ENCODE results near the gene DLX4. TPM values are rescaled to one million over a fixed set of nuclear protein-coding genes. Genes with fewer than 3 reads are reported as not detected.

Gene DLX4
- total and polyA plus RNA-seq, 2 experiments from 2014 or later, result 0.40 TPM; not detected in 1

DNA sequence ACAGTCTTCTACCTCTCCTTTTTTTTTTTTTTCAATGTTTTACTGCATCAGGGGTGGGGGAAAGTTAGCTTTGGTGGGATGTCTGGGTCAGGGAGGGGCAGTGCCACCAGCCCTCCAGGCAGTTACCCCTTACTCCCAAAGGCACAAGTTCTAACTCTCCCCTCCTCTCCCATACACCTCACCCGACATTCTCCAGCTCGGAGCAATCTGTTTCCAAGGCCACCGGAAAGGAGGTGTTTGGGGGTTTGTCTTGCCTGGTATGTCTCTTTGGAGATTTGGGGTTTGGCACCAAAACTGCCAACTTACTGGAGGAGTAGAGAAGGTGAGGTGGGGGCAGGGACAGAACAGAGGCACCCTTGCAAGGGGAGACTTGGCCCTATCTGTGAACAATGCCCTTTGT, 21.3 kb downstream of the DLX4 start:
- Histone ChIP-seq H3K9ac (no peak overlapping the region), H3K79me2 (ENCODE audit: insufficient read depth) (no peaks in the 10 kb centered on the region), H3F3A (ENCODE audit: insufficient read depth) (0 out of 2 replicates have a peak, but pooled peaks cover 3% of the 10 kb centered on the region), H3K27ac (no peak overlapping the region), H3K36me3 (ENCODE audit: low read depth) (no peaks in the 10 kb centered on the region), H3K4me1 (ENCODE audit: insufficient read depth) (peaks cover 17% of the 10 kb centered on the region; the same call in 1 of the 2 replicates), H3K27me3 (replicated peaks; ENCODE audit: insufficient read depth) (0 out of 2 replicates have a peak, but pooled peaks cover 5% of the 10 kb centered on the region), H2AFZ (no peak overlapping the region), H3K9me2 (ENCODE audit: insufficient read depth) (no peaks in the 10 kb centered on the region), H3K9me3 (ENCODE audit: low read depth) (no peaks in the 10 kb centered on the region), H3K4me2 (ENCODE audit: unreplicated experiment) (no peak overlapping the region), H3K4me3 (no peak overlapping the region), H4K20me1 (ENCODE audit: insufficient read depth) (no peaks in the 10 kb centered on the region)
- DNase-seq, result no peak
- no peak for TF ChIP-seq EZH2 (IDR thresholded peaks at IDR 0.05; ENCODE audit: insufficient read depth, poor library complexity, severe bottlenecking)
- TF ChIP-seq EZH2phosphoT487 (IDR thresholded peaks at IDR 0.05; ENCODE audit: insufficient read depth, low read depth), result no peak
- WGBS, 2 experiments (ENCODE audit: low coverage in 1 of 2, low lambda C conversion rate in 2 of 2, missing lambda C conversion rate in 2 of 2), result 72 to 73% methylated on average over 3 of the region's 3 CpGs
- in situ Hi-C loops (cut with MboI), result loop anchor here (5.0 to 25.0 kb wide), 2 partner anchors 118 to 428 kb away; no protein-coding TSS in a partner anchor

DNA sequence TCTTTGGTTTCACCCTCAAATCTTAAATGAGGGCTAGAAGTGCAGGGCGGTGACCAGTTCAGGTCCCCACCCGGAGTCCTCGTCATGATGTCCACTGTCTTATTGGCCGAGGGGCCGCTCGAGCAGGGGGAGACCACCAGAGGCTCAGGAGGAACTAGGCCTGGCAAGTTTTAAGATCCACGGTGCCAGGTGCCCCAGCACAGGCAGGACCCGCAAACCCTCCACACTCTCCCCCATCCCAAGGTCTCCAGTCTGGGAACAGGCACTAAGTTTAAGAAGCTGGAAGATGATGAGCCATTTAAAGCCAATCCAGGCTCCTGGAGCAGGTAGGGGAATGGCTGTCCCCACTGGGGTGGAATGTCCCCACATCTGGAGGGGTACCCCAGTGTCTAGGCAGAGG, 21.9 kb downstream of the DLX4 start:
- Histone ChIP-seq H3K9me2 (ENCODE audit: insufficient read depth) (no peaks in the 10 kb centered on the region), H3K27me3 (replicated peaks; ENCODE audit: insufficient read depth) (peaks cover 5% of the 10 kb centered on the region; the same call in 1 of the 2 replicates), H3K4me2 (ENCODE audit: unreplicated experiment) (no peak overlapping the region), H3K4me3 (no peak overlapping the region), H3K9me3 (ENCODE audit: low read depth) (no peaks in the 10 kb centered on the region), H3K27ac (no peak overlapping the region), H4K20me1 (ENCODE audit: insufficient read depth) (no peaks in the 10 kb centered on the region), H3F3A (ENCODE audit: insufficient read depth) (0 out of 2 replicates have a peak, but pooled peaks cover 3% of the 10 kb centered on the region), H3K4me1 (ENCODE audit: insufficient read depth) (peaks cover 17% of the 10 kb centered on the region; the same call in 1 of the 2 replicates), H3K79me2 (ENCODE audit: insufficient read depth) (no peaks in the 10 kb centered on the region), H3K36me3 (ENCODE audit: low read depth) (no peaks in the 10 kb centered on the region), H3K9ac (no peak overlapping the region), H2AFZ (no peak overlapping the region)
- 85 to 92% methylated on average over 8 of the region's 8 CpGs for WGBS, 2 experiments (ENCODE audit: low coverage in 1 of 2, low lambda C conversion rate in 2 of 2, missing lambda C conversion rate in 2 of 2)
- no peak for DNase-seq
- no peak for TF ChIP-seq EZH2 (IDR thresholded peaks at IDR 0.05; ENCODE audit: insufficient read depth, poor library complexity, severe bottlenecking)
- TF ChIP-seq EZH2phosphoT487 (IDR thresholded peaks at IDR 0.05; ENCODE audit: insufficient read depth, low read depth), result no peak
- in situ Hi-C loops (cut with MboI), result loop anchor here (5.0 to 25.0 kb wide), 2 partner anchors 119 to 429 kb away; no protein-coding TSS in a partner anchor

DNA sequence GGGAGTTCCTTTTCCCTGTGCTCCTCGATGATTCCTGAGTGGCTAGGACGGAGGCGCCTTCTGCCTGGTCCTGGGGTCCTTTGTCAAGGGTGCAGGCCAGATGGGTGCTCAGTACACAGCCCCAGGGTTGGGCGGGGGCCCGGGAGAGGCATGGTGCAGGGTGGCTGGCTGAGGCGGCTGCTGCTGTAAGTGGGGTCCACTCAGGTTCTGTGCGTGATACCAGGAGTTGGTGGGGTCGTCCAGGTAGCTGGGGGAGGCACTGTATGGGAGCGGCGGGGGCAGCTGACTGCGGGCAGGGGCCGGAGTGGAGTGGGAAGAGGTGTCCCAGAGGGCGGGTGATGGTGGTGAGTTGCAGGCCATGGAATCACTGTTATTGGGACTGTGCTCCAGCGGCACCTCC, 22.4 kb downstream of the DLX4 start:
- DNase-seq, result no peak
- Histone ChIP-seq H2AFZ (no peak overlapping the region), H3K4me2 (ENCODE audit: unreplicated experiment) (no peak overlapping the region), H3K27me3 (replicated peaks; ENCODE audit: insufficient read depth) (peaks cover 5% of the 10 kb centered on the region; the same call in 1 of the 2 replicates), H3F3A (ENCODE audit: insufficient read depth) (0 out of 2 replicates have a peak, but pooled peaks cover 3% of the 10 kb centered on the region), H3K9me2 (ENCODE audit: insufficient read depth) (no peaks in the 10 kb centered on the region), H3K9me3 (ENCODE audit: low read depth) (no peaks in the 10 kb centered on the region), H4K20me1 (ENCODE audit: insufficient read depth) (no peaks in the 10 kb centered on the region), H3K27ac (no peak overlapping the region), H3K79me2 (ENCODE audit: insufficient read depth) (no peaks in the 10 kb centered on the region), H3K4me3 (no peak overlapping the region), H3K9ac (no peak overlapping the region), H3K4me1 (ENCODE audit: insufficient read depth) (peaks cover 17% of the 10 kb centered on the region; the same call in 1 of the 2 replicates), H3K36me3 (ENCODE audit: low read depth) (no peaks in the 10 kb centered on the region)
- 77 to 86% methylated on average over 4 to 14 of the region's 14 CpGs for WGBS, 2 experiments (ENCODE audit: low coverage in 1 of 2, low lambda C conversion rate in 2 of 2, missing lambda C conversion rate in 2 of 2)
- in situ Hi-C loops (cut with MboI), result loop anchor here (5.0 to 25.0 kb wide), 2 partner anchors 119 to 429 kb away; no protein-coding TSS in a partner anchor
- TF ChIP-seq EZH2phosphoT487 (IDR thresholded peaks at IDR 0.05; ENCODE audit: insufficient read depth, low read depth), result no peak
- no peak for TF ChIP-seq EZH2 (IDR thresholded peaks at IDR 0.05; ENCODE audit: insufficient read depth, poor library complexity, severe bottlenecking)

DNA sequence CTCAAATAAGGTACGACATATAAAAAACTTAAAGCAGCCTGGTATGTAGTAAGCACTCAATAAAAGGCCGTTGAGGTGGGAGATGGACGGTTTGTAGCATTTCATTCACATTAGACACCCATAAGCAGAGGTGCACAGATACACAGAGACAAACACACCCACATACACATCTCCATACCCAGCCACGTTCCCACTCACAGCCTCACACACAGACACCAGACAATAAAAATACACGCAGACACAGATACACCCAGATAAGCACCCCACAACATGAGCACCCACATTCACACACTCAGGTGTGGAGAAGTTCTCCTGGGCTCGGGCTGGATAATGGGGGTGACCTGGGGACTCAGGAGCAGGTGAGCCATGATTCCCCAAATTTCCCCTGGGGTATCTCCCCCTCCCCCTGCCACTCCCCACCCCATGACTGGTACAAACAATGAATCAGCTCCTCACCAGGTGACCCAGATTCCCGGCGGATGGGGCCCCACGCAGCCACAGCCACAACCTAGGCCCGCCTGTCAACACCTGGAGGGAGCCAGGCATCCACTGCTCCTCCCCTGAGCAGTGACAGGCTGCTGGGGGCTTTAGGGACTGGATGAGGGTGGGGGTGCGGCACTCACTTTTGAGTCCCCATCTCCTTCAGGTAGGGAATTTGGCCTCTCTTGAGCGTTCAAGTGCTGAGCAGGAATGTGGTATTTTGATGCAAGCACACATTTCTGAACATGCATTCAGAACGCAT, 23.4 kb downstream of the DLX4 start:
- no peaks in the 10 kb centered on the region for H4K20me1 ChIP-seq (ENCODE audit: insufficient read depth)
- H3K4me3 ChIP-seq, result no peak overlapping the region
- in situ Hi-C loops (cut with MboI), result loop anchor here (5.0 to 25.0 kb wide), 2 partner anchors 120 to 430 kb away; no protein-coding TSS in a partner anchor
- H3F3A ChIP-seq (ENCODE audit: insufficient read depth), result 0 out of 2 replicates have a peak, but pooled peaks cover 3% of the 10 kb centered on the region
- H2AFZ ChIP-seq, result no peak overlapping the region
- H3K27me3 ChIP-seq (replicated peaks; ENCODE audit: insufficient read depth), result peaks cover 5% of the 10 kb centered on the region; the same call in 1 of the 2 replicates
- H3K79me2 ChIP-seq (ENCODE audit: insufficient read depth), result no peaks in the 10 kb centered on the region
- no peak for DNase-seq
- no peaks in the 10 kb centered on the region for H3K36me3 ChIP-seq (ENCODE audit: low read depth)
- no peak overlapping the region for H3K4me2 ChIP-seq (ENCODE audit: unreplicated experiment)
- peaks cover 16% of the 10 kb centered on the region; the same call in 1 of the 2 replicates for H3K4me1 ChIP-seq (ENCODE audit: insufficient read depth)
- H3K27ac ChIP-seq, result no peak overlapping the region
- no peaks in the 10 kb centered on the region for H3K9me3 ChIP-seq (ENCODE audit: low read depth)
- no peaks in the 10 kb centered on the region for H3K9me2 ChIP-seq (ENCODE audit: insufficient read depth)
- WGBS, 2 experiments (ENCODE audit: low coverage in 1 of 2, low lambda C conversion rate in 2 of 2, missing lambda C conversion rate in 2 of 2), result 90 to 91% methylated on average over 13 of the region's 13 CpGs
- H3K9ac ChIP-seq, result no peak overlapping the region
- no peak for TF ChIP-seq EZH2phosphoT487 (IDR thresholded peaks at IDR 0.05; ENCODE audit: insufficient read depth, low read depth)
- TF ChIP-seq EZH2 (IDR thresholded peaks at IDR 0.05; ENCODE audit: insufficient read depth, poor library complexity, severe bottlenecking), result no peak
